Ascending aorta (tissue), 2 donors: ENCODE measurements around the gene NOP16. TPM values are rescaled to one million over a fixed set of nuclear protein-coding genes. Genes with fewer than 3 reads are reported as not detected.

Experiments used
- DNase-seq, 2 donors: peaks; one replicate each; pipeline ENCODE4 v3.0.0-alpha.2; 2019; ENCODE audit warnings: low spot score in 2 of 2
- H3K27ac ChIP-seq, 2 donors: fragments of 200-600 bp; sonication (generic); one replicate each; pipeline ENCODE4 v1.5.1; 2016 to 2017; ENCODE audit warnings: mild to moderate bottlenecking in 1 of 2
- H3K27me3 ChIP-seq: fragments of 200-600 bp; sonication (generic); one replicate; pipeline ENCODE4 v1.5.1; 2017
- H3K36me3 ChIP-seq, 2 donors: fragments of 200-600 bp; sonication (generic); one replicate each; pipeline ENCODE4 v1.5.1; 2016
- H3K4me1 ChIP-seq, 2 donors: fragments of 200-600 bp; sonication (generic); one replicate each; pipeline ENCODE4 v1.5.1; 2016 to 2017; ENCODE audit warnings: mild to moderate bottlenecking in 1 of 2
- H3K4me3 ChIP-seq, 2 donors: fragments of 200-600 bp; sonication (generic); one replicate each; pipeline ENCODE4 v1.5.1; 2016 to 2017; ENCODE audit warnings: mild to moderate bottlenecking in 1 of 2
- H3K9me3 ChIP-seq, 2 donors: fragments of 200-600 bp; sonication (generic); one replicate each; pipeline ENCODE4 v1.5.1; 2016
- intact Hi-C: fragments of 100-400 bp; cut with DNase I; formaldehyde crosslinking; loops from one replicate; pipeline ENCODE4 v1.15.1; 2023
- total RNA-seq: library from RNA; depleted of rRNA; stranded (reverse); fragments of >200 nt; gene quantifications from one replicate; pipeline ENCODE4 v1.1.0, GENCODE V29; 2016
- TF ChIP-seq, protein P1 (sequence below), 3 experiments: fragments of 200-600 bp in 2 of 3; fragments of 450-650 bp in 1 of 3; sonication (generic) in 2 of 3; IDR thresholded peaks; one replicate each; pipeline ENCODE4 v1.5.1; 2016 to 2019; ENCODE audit warnings: antibody characterized with exemption in 3 of 3, mild to moderate bottlenecking in 1 of 3, moderate library complexity in 1 of 3

NOP16 gene, protein sequence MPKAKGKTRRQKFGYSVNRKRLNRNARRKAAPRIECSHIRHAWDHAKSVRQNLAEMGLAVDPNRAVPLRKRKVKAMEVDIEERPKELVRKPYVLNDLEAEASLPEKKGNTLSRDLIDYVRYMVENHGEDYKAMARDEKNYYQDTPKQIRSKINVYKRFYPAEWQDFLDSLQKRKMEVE
- total RNA-seq = not detected

DNA sequence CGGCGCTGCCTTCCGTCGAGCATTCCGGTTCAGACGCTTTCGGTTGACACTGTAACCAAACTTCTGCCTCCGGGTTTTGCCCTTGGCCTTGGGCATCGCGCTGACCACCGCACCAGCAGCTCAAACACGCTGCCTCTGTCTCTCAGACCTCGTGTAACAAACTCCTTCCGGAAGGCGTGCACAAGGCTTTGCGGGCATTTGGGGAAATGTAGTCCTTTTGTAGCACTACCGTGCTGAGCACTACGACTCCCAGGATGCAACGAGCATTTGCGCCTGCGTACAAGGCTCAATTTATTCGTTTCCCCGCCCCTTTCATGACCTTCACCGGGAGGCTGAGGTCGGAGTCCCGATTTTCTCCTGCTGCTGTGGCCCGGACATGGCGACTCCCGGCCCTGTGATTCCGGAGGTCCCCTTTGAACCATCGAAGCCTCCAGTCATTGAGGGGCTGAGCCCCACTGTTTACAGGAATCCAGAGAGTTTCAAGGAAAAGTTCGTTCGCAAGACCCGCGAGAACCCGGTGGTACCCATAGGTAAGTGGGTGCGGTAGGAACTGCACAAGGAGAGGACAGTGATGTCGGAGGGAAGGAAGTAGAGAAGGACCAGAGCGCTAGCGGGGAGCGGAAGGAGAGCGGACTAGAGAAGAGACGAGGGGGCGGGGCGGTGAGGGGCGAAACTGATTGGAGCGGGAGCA is at the start of gene NOP16, which contains the start of gene HIGD2A:
Gene NOP16 (minus strand): TSS at position 155 of the 691 bp plus-strand sequence. CDS start 59 bp downstream, at position 96.
Gene HIGD2A (plus strand): TSS at position 308 of the 691 bp plus-strand sequence. CDS start 69 bp downstream, at position 377.
- DNase-seq = peak; percentile 96 to 100
- no peaks in the 10 kb centered on the region for H3K9me3 ChIP-seq
- H3K27me3 ChIP-seq = no peaks in the 10 kb centered on the region
- peak within 1 kb of the TSS; percentile 67 for H3K4me3 ChIP-seq
- intact Hi-C loops = loop anchor here (1.0 to 10.0 kb wide), 7 partner anchors 23 to 616 kb away; partner anchors contain the start of genes ARL10, CLTB, FAF2 and KIAA1191
- TF ChIP-seq, protein P1, sequence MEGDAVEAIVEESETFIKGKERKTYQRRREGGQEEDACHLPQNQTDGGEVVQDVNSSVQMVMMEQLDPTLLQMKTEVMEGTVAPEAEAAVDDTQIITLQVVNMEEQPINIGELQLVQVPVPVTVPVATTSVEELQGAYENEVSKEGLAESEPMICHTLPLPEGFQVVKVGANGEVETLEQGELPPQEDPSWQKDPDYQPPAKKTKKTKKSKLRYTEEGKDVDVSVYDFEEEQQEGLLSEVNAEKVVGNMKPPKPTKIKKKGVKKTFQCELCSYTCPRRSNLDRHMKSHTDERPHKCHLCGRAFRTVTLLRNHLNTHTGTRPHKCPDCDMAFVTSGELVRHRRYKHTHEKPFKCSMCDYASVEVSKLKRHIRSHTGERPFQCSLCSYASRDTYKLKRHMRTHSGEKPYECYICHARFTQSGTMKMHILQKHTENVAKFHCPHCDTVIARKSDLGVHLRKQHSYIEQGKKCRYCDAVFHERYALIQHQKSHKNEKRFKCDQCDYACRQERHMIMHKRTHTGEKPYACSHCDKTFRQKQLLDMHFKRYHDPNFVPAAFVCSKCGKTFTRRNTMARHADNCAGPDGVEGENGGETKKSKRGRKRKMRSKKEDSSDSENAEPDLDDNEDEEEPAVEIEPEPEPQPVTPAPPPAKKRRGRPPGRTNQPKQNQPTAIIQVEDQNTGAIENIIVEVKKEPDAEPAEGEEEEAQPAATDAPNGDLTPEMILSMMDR (IDR thresholded peaks at IDR 0.05) = no peak
- H3K27ac ChIP-seq = peak within 1 kb of the TSS; percentile 92
- H3K36me3 ChIP-seq = peaks cover 27 to 51% of the 10 kb centered on the region in 2 donors
- H3K4me1 ChIP-seq = peaks cover 6 to 16% of the 10 kb centered on the region in 2 donors

DNA sequence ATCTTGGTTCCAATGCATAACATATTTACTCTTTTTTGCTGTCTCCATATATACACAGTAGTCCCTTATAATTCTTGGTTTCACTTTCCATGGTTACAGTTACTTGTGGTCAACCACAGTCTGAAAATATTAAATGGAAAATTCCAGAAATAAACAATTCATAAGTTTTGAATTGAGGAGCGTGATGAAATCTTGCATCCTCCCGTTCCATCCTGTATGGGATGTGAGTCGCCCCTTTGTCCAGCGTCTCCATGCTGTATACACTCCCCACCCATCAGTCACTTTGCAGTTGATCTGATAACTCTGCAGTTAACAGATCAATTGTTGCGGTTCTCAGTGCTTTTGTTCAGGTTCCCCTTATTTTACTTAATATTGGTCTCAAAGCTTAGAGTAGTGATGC is 48.3 kb upstream of the NOP16 start:
- Histone ChIP-seq H3K27ac (no peak overlapping the region), H3K27me3 (no peaks in the 10 kb centered on the region), H3K4me1 (no peaks in the 10 kb centered on the region), H3K9me3 (no peaks in the 10 kb centered on the region), H3K36me3 (no peaks in the 10 kb centered on the region), H3K4me3 (no peak overlapping the region)
- no peak for DNase-seq
- intact Hi-C loops = no loop called here
- TF ChIP-seq, protein P1 (IDR thresholded peaks at IDR 0.05) = no peak

DNA sequence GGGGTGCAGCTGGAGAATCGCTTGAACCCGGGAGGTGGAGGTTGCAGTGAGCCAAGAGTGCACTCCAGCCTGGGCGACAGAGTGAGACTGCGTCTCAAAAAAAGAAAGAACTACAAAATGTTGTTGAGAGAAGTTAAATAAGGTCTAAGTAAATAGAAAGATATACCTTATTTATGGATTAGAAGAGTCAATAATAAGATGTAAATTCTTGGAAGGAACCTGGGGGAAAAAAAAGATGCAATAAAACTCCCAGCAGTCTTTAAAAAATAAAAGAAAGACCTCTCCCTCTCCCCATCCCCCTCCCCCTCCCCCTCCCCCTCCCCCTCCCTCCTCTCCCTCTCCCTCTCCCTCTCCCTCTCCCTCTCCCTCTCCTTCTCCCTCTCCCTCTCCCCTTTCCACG is 44.3 kb upstream of the NOP16 start:
- no peak for DNase-seq
- Histone ChIP-seq H3K36me3 (no peaks in the 10 kb centered on the region), H3K9me3 (no peaks in the 10 kb centered on the region), H3K4me3 (no peak overlapping the region), H3K27me3 (no peaks in the 10 kb centered on the region), H3K27ac (no peak overlapping the region), H3K4me1 (no peaks in the 10 kb centered on the region)
- intact Hi-C loops = no loop called here
- TF ChIP-seq, protein P1 (IDR thresholded peaks at IDR 0.05) = no peak

DNA sequence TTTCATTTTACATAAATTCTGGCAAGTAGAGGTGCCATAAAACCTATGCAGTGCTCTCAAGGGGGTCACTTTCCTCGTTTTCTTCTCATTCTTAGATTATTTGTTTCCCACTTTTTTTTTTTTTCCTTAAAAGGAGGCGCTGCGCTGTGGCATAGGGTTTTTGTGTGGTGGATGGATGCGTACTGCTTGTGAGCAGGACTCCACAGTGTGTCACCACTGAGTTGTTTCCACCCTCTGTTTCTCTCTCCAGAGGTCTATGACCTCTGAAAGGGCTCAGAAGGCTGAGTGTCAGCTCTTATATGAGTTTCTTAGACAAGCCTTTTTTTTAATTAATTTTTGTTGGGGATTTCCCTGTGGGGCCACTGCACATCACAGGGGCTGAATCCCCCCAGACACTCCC is 41.6 kb upstream of the NOP16 start:
- H3K4me3 ChIP-seq = no peak overlapping the region
- H3K4me1 ChIP-seq = peaks cover 0 to 4% of the 10 kb centered on the region in 2 donors
- no peaks in the 10 kb centered on the region for H3K9me3 ChIP-seq
- no peak for DNase-seq
- H3K36me3 ChIP-seq = no peaks in the 10 kb centered on the region
- intact Hi-C loops = no loop called here
- TF ChIP-seq, protein P1 (IDR thresholded peaks at IDR 0.05) = no peak
- H3K27ac ChIP-seq = no peak overlapping the region
- H3K27me3 ChIP-seq = no peaks in the 10 kb centered on the region

DNA sequence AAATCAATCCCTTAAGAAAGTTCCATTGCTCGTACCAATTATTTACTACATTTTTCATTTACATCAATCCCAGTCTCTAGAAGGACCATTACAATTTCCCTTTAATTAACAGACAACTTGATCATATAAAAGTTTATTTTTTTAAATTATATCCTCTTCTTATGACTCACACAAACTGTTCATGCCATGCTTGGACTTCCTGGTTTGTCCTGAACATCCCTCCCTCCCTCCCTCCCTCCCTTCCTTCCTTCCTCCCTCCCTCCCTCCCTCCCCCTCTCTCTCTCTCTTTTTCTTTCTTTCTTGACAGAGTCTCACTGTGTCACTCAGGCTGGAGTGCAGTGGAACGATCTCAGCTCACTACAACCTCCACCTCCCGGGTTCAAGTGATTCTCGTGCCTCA is 39.6 kb upstream of the NOP16 start:
- intact Hi-C loops = no loop called here
- Histone ChIP-seq H3K27me3 (no peaks in the 10 kb centered on the region), H3K36me3 (no peaks in the 10 kb centered on the region), H3K4me1 (peaks cover 0 to 8% of the 10 kb centered on the region in 2 donors), H3K4me3 (no peak overlapping the region), H3K9me3 (no peaks in the 10 kb centered on the region), H3K27ac (no peak overlapping the region)
- no peak for DNase-seq
- TF ChIP-seq, protein P1 (IDR thresholded peaks at IDR 0.05) = no peak
